WTC11 (cell line): ENCODE measurements around the gene GREB1. TPM values are rescaled to one million over a fixed set of nuclear protein-coding genes. Genes with fewer than 3 reads are reported as not detected.

Experiments
- ATAC-seq: fragments of 200-7000 bp; cut with Tn5 transposase; 2 replicates; pipeline ENCODE4 v1.10.0; 2021; ENCODE audit warnings: mild to moderate bottlenecking, moderate library complexity
- CTCF ChIA-PET: fragments of 300-600 bp; sonication (Branson Sonifier 250); formaldehyde crosslinking; loops from one replicate; lab custom pipeline; 2021; ENCODE audit warnings: antibody characterized with exemption; lab: Charles Lee
- POLR2A ChIA-PET: fragments of 350-600 bp; sonication (Branson Sonifier 250); formaldehyde crosslinking; loops from one replicate; lab custom pipeline; 2021; ENCODE audit warnings: antibody characterized with exemption; lab: Charles Lee
- DNase-seq: peaks from one replicate; pipeline ENCODE4 v3.0.0; 2021; ENCODE audit warnings: low spot score
- H3K27ac Mint-ChIP-seq: 2 replicates; pipeline ENCODE4 v1.8.0; 2021; ENCODE audit warnings: mixed read lengths
- H3K27me3 Mint-ChIP-seq: 2 replicates; pipeline ENCODE4 v1.8.0; 2021; ENCODE audit warnings: low read depth, mild to moderate bottlenecking, moderate library complexity, mixed read lengths
- H3K36me3 Mint-ChIP-seq: 2 replicates; pipeline ENCODE4 v1.8.0; 2021; ENCODE audit warnings: mixed read lengths
- H3K4me1 Mint-ChIP-seq: 2 replicates; pipeline ENCODE4 v1.8.0; 2022; ENCODE audit warnings: mixed read lengths
- H3K4me3 Mint-ChIP-seq: 2 replicates; pipeline ENCODE4 v1.8.0; 2021; ENCODE audit warnings: mild to moderate bottlenecking, moderate library complexity, mixed read lengths
- H3K9me3 Mint-ChIP-seq: 2 replicates; pipeline ENCODE4 v1.8.0; 2021; ENCODE audit warnings: mixed read lengths
- ARID4B ChIP-seq: sonication (generic); formaldehyde crosslinking; IDR thresholded peaks from 2 replicates; pipeline ENCODE4 v1.8.0; 2023; ENCODE audit warnings: missing genetic modification reagents, mild to moderate bottlenecking, borderline replicate concordance
- ELF4 ChIP-seq: sonication (generic); formaldehyde crosslinking; IDR thresholded peaks from 2 replicates; pipeline ENCODE4 v1.8.1; 2022; ENCODE audit warnings: low read depth, mild to moderate bottlenecking, moderate library complexity, missing genetic modification reagents
- ESRRA ChIP-seq: sonication (generic); formaldehyde crosslinking; IDR thresholded peaks from 2 replicates; pipeline ENCODE4 v1.8.1; 2022; ENCODE audit warnings: mild to moderate bottlenecking, missing genetic modification reagents, borderline replicate concordance
- FOXJ3 ChIP-seq: sonication (generic); formaldehyde crosslinking; IDR thresholded peaks from 2 replicates; pipeline ENCODE4 v1.9.0; 2021; ENCODE audit warnings: missing genetic modification reagents, mild to moderate bottlenecking, borderline replicate concordance
- GABPB1 ChIP-seq: sonication (generic); formaldehyde crosslinking; IDR thresholded peaks from 2 replicates; pipeline ENCODE4 v1.8.1; 2023; ENCODE audit warnings: mild to moderate bottlenecking, missing genetic modification reagents
- JAZF1 ChIP-seq: fragments of 250-450 bp; sonication (Bioruptor Pico); IDR thresholded peaks from 2 replicates; pipeline ENCODE4 v1.9.0; 2021; ENCODE audit warnings: moderate library complexity, mild to moderate bottlenecking, inconsistent platforms
- MXD4 ChIP-seq: fragments of 250-450 bp; sonication (Bioruptor Pico); IDR thresholded peaks from 2 replicates; pipeline ENCODE4 v1.8.0; 2021; ENCODE audit warnings: mild to moderate bottlenecking, moderate library complexity, borderline replicate concordance
- MYBL2 ChIP-seq: sonication (generic); formaldehyde crosslinking; IDR thresholded peaks from 2 replicates; pipeline ENCODE4 v1.8.1; 2023; ENCODE audit warnings: mild to moderate bottlenecking, moderate library complexity, missing genetic modification reagents
- OVOL2 ChIP-seq: fragments of 250-450 bp; sonication (Bioruptor Pico); IDR thresholded peaks from 2 replicates; pipeline ENCODE4 v1.9.0; 2021; ENCODE audit warnings: mild to moderate bottlenecking, borderline replicate concordance
- RORB ChIP-seq: fragments of 250-450 bp; sonication (Bioruptor Pico); IDR thresholded peaks from 2 replicates; pipeline ENCODE4 v1.9.0; 2021; ENCODE audit warnings: mild to moderate bottlenecking
- TEAD1 ChIP-seq: sonication (generic); formaldehyde crosslinking; IDR thresholded peaks from 2 replicates; pipeline ENCODE4 v1.8.0; 2022; ENCODE audit warnings: mild to moderate bottlenecking, missing genetic modification reagents
- ZBTB21 ChIP-seq: sonication (generic); formaldehyde crosslinking; IDR thresholded peaks from 2 replicates; pipeline ENCODE4 v1.8.1; 2023; ENCODE audit warnings: mild to moderate bottlenecking, missing genetic modification reagents, borderline replicate concordance
- ZNF396 ChIP-seq: fragments of 250-450 bp; sonication (Bioruptor Pico); IDR thresholded peaks from 2 replicates; pipeline ENCODE4 v1.8.0; 2021; ENCODE audit warnings: mild to moderate bottlenecking, moderate library complexity, borderline replicate concordance
- total RNA-seq: library from RNA; stranded (reverse); gene quantifications from 3 replicates; pipeline ENCODE4 v1.2.3, GENCODE V29; 2021
- TF ChIP-seq, protein P1 (sequence below): fragments of 250-450 bp; sonication (Bioruptor Pico); IDR thresholded peaks from 2 replicates; pipeline ENCODE4 v1.9.0; 2021; ENCODE audit warnings: mild to moderate bottlenecking
- TF ChIP-seq, protein P2 (sequence below): sonication (generic); formaldehyde crosslinking; IDR thresholded peaks from 2 replicates; pipeline ENCODE4 v1.8.0; 2022; ENCODE audit warnings: mild to moderate bottlenecking, missing genetic modification reagents
- TF ChIP-seq, protein P3 (sequence below): sonication (generic); formaldehyde crosslinking; conservative IDR thresholded peaks from 2 replicates; pipeline ENCODE4 v1.8.1; 2022; ENCODE audit warnings: mild to moderate bottlenecking, missing genetic modification reagents
- TF ChIP-seq, protein P4 (sequence below): sonication (generic); formaldehyde crosslinking; IDR thresholded peaks from 2 replicates; pipeline ENCODE4 v1.8.1; 2022; ENCODE audit warnings: mild to moderate bottlenecking, moderate library complexity, missing genetic modification reagents
- TF ChIP-seq, protein P5 (sequence below): sonication (generic); formaldehyde crosslinking; IDR thresholded peaks from 2 replicates; pipeline ENCODE4 v1.8.1; 2023; ENCODE audit warnings: mild to moderate bottlenecking, missing genetic modification reagents, borderline replicate concordance

Gene GREB1
- total RNA-seq, 1 experiment from 2014 or later, result 35.7 TPM

DNA sequence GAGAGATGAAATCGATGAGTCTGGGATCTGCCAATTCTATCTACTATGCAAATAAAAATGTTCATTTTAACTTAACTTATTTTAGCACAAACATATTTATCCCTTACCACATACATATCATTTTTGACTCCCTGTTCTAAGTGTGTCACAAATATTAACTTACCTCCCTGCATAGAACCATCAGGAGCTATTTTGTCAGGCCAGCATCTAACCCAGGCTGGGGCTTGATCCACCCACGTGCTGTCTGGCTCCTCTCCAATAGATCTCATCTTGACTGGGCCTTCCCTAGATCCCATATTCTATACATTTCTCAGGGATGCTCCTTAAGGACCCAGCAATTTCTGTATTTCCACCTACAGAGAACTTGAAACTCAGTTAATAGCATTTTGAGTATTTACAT lies 115.2 kb downstream of the GREB1 start (continued):
- TF ChIP-seq ARID4B (CRISPR knock-in tag), result no peak
- TF ChIP-seq MXD4 (CRISPR knock-in tag), result no peak
- TF ChIP-seq, protein P1, sequence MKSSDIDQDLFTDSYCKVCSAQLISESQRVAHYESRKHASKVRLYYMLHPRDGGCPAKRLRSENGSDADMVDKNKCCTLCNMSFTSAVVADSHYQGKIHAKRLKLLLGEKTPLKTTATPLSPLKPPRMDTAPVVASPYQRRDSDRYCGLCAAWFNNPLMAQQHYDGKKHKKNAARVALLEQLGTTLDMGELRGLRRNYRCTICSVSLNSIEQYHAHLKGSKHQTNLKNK (CRISPR knock-in tag), result no peak
- TF ChIP-seq, protein P2, sequence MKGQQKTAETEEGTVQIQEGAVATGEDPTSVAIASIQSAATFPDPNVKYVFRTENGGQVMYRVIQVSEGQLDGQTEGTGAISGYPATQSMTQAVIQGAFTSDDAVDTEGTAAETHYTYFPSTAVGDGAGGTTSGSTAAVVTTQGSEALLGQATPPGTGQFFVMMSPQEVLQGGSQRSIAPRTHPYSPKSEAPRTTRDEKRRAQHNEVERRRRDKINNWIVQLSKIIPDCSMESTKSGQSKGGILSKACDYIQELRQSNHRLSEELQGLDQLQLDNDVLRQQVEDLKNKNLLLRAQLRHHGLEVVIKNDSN (CRISPR knock-in tag), result no peak
- TF ChIP-seq, protein P3, sequence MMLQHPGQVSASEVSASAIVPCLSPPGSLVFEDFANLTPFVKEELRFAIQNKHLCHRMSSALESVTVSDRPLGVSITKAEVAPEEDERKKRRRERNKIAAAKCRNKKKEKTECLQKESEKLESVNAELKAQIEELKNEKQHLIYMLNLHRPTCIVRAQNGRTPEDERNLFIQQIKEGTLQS (CRISPR knock-in tag), result no peak
- no peak for TF ChIP-seq FOXJ3 (CRISPR knock-in tag)
- no peak for TF ChIP-seq MYBL2
- no peak for TF ChIP-seq ZNF396
- no peak for TF ChIP-seq ESRRA (CRISPR knock-in tag)
- TF ChIP-seq, all 79 proteins: peak for 0

- Mint-ChIP-seq H3K9me3 (no peaks in the 10 kb centered on the region), H3K4me1 (no peaks in the 10 kb centered on the region), H3K27me3 (no peaks in the 10 kb centered on the region; the same call in 1 of the 2 replicates), H3K27ac (no peak overlapping the region), H3K4me3 (no peak overlapping the region), H3K36me3 (no peaks in the 10 kb centered on the region)
- ATAC-seq (no peak), DNase-seq (no peak)
- ChIA-PET POLR2A (no interaction called here), CTCF (interaction anchor here (1.6 kb wide), 1 partner anchor 9 kb away, joined by 4 read pairs; no protein-coding TSS in a partner anchor)
- TF ChIP-seq JAZF1, result no peak
These were observed 118.2 kb downstream of the GREB1 start for GRCh38 chr2:11651856-11652548.

GRCh38 chr2:11652553-11652952 lies 118.7 kb downstream of the GREB1 start:
- ATAC-seq, result no peak
- POLR2A ChIA-PET, result no interaction called here
- CTCF ChIA-PET, result no interaction called here
- DNase-seq, result no peak
- H3K9me3 Mint-ChIP-seq, result no peaks in the 10 kb centered on the region
- no peaks in the 10 kb centered on the region for H3K4me1 Mint-ChIP-seq
- H3K4me3 Mint-ChIP-seq, result no peak overlapping the region
- H3K27ac Mint-ChIP-seq, result no peak overlapping the region
- no peaks in the 10 kb centered on the region for H3K36me3 Mint-ChIP-seq
- no peaks in the 10 kb centered on the region; the same call in 1 of the 2 replicates for H3K27me3 Mint-ChIP-seq
- TF ChIP-seq ELF4 (CRISPR knock-in tag) (no peak), RORB (CRISPR knock-in tag) (no peak), ZBTB21 (CRISPR knock-in tag) (no peak), OVOL2 (no peak), ZNF396 (no peak), TEAD1 (CRISPR knock-in tag) (no peak), GABPB1 (CRISPR knock-in tag) (no peak)
- TF ChIP-seq, protein P4, sequence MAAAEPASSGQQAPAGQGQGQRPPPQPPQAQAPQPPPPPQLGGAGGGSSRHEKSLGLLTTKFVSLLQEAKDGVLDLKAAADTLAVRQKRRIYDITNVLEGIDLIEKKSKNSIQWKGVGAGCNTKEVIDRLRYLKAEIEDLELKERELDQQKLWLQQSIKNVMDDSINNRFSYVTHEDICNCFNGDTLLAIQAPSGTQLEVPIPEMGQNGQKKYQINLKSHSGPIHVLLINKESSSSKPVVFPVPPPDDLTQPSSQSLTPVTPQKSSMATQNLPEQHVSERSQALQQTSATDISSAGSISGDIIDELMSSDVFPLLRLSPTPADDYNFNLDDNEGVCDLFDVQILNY (CRISPR knock-in tag), result no peak
- TF ChIP-seq, protein P1 (CRISPR knock-in tag), result no peak
- TF ChIP-seq, protein P5, sequence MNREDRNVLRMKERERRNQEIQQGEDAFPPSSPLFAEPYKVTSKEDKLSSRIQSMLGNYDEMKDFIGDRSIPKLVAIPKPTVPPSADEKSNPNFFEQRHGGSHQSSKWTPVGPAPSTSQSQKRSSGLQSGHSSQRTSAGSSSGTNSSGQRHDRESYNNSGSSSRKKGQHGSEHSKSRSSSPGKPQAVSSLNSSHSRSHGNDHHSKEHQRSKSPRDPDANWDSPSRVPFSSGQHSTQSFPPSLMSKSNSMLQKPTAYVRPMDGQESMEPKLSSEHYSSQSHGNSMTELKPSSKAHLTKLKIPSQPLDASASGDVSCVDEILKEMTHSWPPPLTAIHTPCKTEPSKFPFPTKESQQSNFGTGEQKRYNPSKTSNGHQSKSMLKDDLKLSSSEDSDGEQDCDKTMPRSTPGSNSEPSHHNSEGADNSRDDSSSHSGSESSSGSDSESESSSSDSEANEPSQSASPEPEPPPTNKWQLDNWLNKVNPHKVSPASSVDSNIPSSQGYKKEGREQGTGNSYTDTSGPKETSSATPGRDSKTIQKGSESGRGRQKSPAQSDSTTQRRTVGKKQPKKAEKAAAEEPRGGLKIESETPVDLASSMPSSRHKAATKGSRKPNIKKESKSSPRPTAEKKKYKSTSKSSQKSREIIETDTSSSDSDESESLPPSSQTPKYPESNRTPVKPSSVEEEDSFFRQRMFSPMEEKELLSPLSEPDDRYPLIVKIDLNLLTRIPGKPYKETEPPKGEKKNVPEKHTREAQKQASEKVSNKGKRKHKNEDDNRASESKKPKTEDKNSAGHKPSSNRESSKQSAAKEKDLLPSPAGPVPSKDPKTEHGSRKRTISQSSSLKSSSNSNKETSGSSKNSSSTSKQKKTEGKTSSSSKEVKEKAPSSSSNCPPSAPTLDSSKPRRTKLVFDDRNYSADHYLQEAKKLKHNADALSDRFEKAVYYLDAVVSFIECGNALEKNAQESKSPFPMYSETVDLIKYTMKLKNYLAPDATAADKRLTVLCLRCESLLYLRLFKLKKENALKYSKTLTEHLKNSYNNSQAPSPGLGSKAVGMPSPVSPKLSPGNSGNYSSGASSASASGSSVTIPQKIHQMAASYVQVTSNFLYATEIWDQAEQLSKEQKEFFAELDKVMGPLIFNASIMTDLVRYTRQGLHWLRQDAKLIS (CRISPR knock-in tag), result no peak
